HepG2 (cell line): ENCODE data around the gene KIZ. TPM values are rescaled to one million over a fixed set of nuclear protein-coding genes. Genes with fewer than 3 reads are reported as not detected.

ENCODE experiments used
- ATF2 ChIP-seq: sonication (generic); formaldehyde crosslinking; IDR thresholded peaks from 2 replicates; pipeline ENCODE4 v1.4.0; 2020; ENCODE audit warnings: missing genetic modification reagents
- BRD4 ChIP-seq: sonication (generic); formaldehyde crosslinking; IDR thresholded peaks from 2 replicates; pipeline ENCODE4 v1.4.0; 2020; ENCODE audit warnings: missing genetic modification reagents
- CBX5 ChIP-seq: sonication (generic); formaldehyde crosslinking; IDR thresholded peaks from 2 replicates; pipeline ENCODE4 v1.4.0; 2020; ENCODE audit warnings: missing genetic modification reagents, borderline replicate concordance
- CTCF ChIP-seq: sonication (generic); formaldehyde crosslinking; IDR thresholded peaks from 2 replicates; pipeline ENCODE4 v1.5.0; 2020; ENCODE audit warnings: mild to moderate bottlenecking, missing genetic modification reagents, moderate library complexity
- DNMT1 ChIP-seq: sonication (generic); formaldehyde crosslinking; IDR thresholded peaks from 2 replicates; pipeline ENCODE4 v1.5.1; 2020; ENCODE audit warnings: mild to moderate bottlenecking, missing genetic modification reagents
- FOXJ3 ChIP-seq: sonication (generic); formaldehyde crosslinking; IDR thresholded peaks from 2 replicates; pipeline ENCODE4 v1.4.0; 2020; ENCODE audit warnings: missing genetic modification reagents, mild to moderate bottlenecking, borderline replicate concordance
- FOXP1 ChIP-seq, 2 experiments: fragments of 450-650 bp in 1 of 2; IDR thresholded peaks; 2 replicates each; pipeline ENCODE4 v1.6.1; 2017 to 2018; ENCODE audit warnings: antibody characterized with exemption in 1 of 2
- GATA4 ChIP-seq: sonication (generic); IDR thresholded peaks from 2 replicates; pipeline ENCODE4 v1.6.1; 2016; ENCODE audit warnings: antibody characterized with exemption, low read depth, borderline replicate concordance
- HIVEP1 ChIP-seq: sonication (generic); formaldehyde crosslinking; IDR thresholded peaks from 2 replicates; pipeline ENCODE4 v1.4.0; 2020; ENCODE audit warnings: mild to moderate bottlenecking, missing genetic modification reagents
- HOXA7 ChIP-seq: sonication (generic); formaldehyde crosslinking; IDR thresholded peaks from 2 replicates; pipeline ENCODE4 v1.8.1; 2022; ENCODE audit warnings: mild to moderate bottlenecking, missing genetic modification reagents, moderate library complexity
- MAFK ChIP-seq, 2 experiments: IDR thresholded peaks in 1 of 2; conservative IDR thresholded peaks in 1 of 2; 2 replicates each; pipeline ENCODE4 v1.6.1; 2011; ENCODE audit warnings: improper control_type of control experiment in 2 of 2, low read length in 2 of 2
- PATZ1 ChIP-seq: sonication (generic); formaldehyde crosslinking; IDR thresholded peaks from 2 replicates; pipeline ENCODE4 v1.4.0; 2020; ENCODE audit warnings: missing genetic modification reagents
- RBAK ChIP-seq: sonication (generic); formaldehyde crosslinking; IDR thresholded peaks from 2 replicates; pipeline ENCODE4 v1.5.1; 2020; ENCODE audit warnings: mild to moderate bottlenecking, missing genetic modification reagents
- RBFOX2 ChIP-seq: fragments of 200-400 bp; formaldehyde crosslinking; IDR thresholded peaks from 2 replicates; pipeline ENCODE4 v1.6.1; 2017; ENCODE audit warnings: low read depth, mild to moderate bottlenecking, low read length
- SPEN ChIP-seq: sonication (generic); formaldehyde crosslinking; IDR thresholded peaks from 2 replicates; pipeline ENCODE4 v1.5.1; 2020; ENCODE audit warnings: low read depth, mild to moderate bottlenecking, missing genetic modification reagents
- THAP9 ChIP-seq: sonication (generic); formaldehyde crosslinking; IDR thresholded peaks from 2 replicates; pipeline ENCODE4; 2020; ENCODE audit warnings: missing genetic modification reagents, mild to moderate bottlenecking, borderline replicate concordance
- ZFX ChIP-seq: sonication (generic); formaldehyde crosslinking; IDR thresholded peaks from 2 replicates; pipeline ENCODE4 v1.4.0; 2020; ENCODE audit warnings: mild to moderate bottlenecking, low read depth, missing genetic modification reagents, moderate library complexity
- ZNF256 ChIP-seq: sonication (generic); formaldehyde crosslinking; conservative IDR thresholded peaks from 2 replicates; pipeline ENCODE4 v1.4.0; 2020; ENCODE audit warnings: missing genetic modification reagents
- ZNF777 ChIP-seq: sonication (generic); formaldehyde crosslinking; IDR thresholded peaks from 2 replicates; pipeline ENCODE4 v1.4.0; 2020; ENCODE audit warnings: missing genetic modification reagents
- polyA plus RNA-seq, 8 experiments: library from polyadenylated mRNA; depleted of rRNA in 3 of 8; stranded (reverse) in 7 of 8; unstranded in 1 of 8; fragments of >200 nt; fragmentation: Illumina TruSeq in 4 of 8; extraction: Trizol in 4 of 8; gene quantifications; 2 replicates each; pipeline versions ENCODE4 v1.2.1 to v1.2.3, GENCODE V29; 2011 to 2016; ENCODE audit warnings: low read depth in 4 of 8, missing spikeins in 1 of 8, mixed read lengths in 1 of 8; ENCODE audit not compliant: insufficient read depth in 1 of 8
- total RNA-seq, 5 experiments: library from RNA; depleted of rRNA; stranded (reverse); fragments of >200 nt; fragmentation: Illumina TruSeq; extraction: Trizol; gene quantifications; 2 replicates each; pipeline ENCODE4 v1.2.3, GENCODE V29; 2016; ENCODE audit warnings: low read depth in 1 of 5

The KIZ gene
- total and polyA plus RNA-seq, 2 of the 13 experiments (the other 11 are each of a cell fraction or from before 2014, with no cell fraction given): 46.3 to 114 TPM

- TF ChIP-seq FOXP1 (IDR thresholded peaks at IDR 0.05) (peak; percentile 79; the same call in 1 of the 2 replicates), FOXP1 (CRISPR knock-in tag; IDR thresholded peaks at IDR 0.05) (peak; percentile 88), ZNF256 (CRISPR knock-in tag) (peak; percentile 86; the same call in 1 of the 2 replicates), CTCF (CRISPR knock-in tag) (peak; percentile 70), RBAK (CRISPR knock-in tag) (no peak), ATF2 (peak; percentile 62; the same call in 1 of the 2 replicates), ZFX (peak; percentile 98), HIVEP1 (no peak), SPEN (peak; percentile 90), BRD4 (CRISPR knock-in tag) (peak; percentile 53; the same call in 1 of the 2 replicates), ZNF777 (peak; percentile 50), GATA4 (peak; percentile 86), THAP9 (CRISPR knock-in tag) (peak; percentile 44; the same call in 1 of the 2 replicates), MAFK (conservative IDR thresholded peaks at IDR 0.05 in 1 of 2, IDR thresholded peaks at IDR 0.05 in 1 of 2; ENCODE audit: low read length in 2 of 2) (peak in 1 of 2 experiments; percentile 30; a peak in 2 of 4 replicates), RBFOX2 (peak; percentile 99), CBX5 (peak; percentile 58; the same call in 1 of the 2 replicates), FOXJ3 (CRISPR knock-in tag) (peak; percentile 74; the same call in 1 of the 2 replicates), HOXA7 (CRISPR knock-in tag) (peak; percentile 31; the same call in 1 of the 2 replicates), DNMT1 (CRISPR knock-in tag) (peak; percentile 96; the same call in 1 of the 2 replicates), PATZ1 (CRISPR knock-in tag) (peak; percentile 79; the same call in 1 of the 2 replicates)
Observed at GRCh38 chr20:21125849-21126580, at the start of gene KIZ (continued).
